NCI-H1105 treated with DMSO at 0.1 percent for 48 hours (cell line): ENCODE measurements around the gene ZNF236.
"Not testable (repeated sequence)": the region's sequence is repeated elsewhere in the genome, so short reads cannot be mapped to it uniquely, and the experiment has no call there.

Source experiments
- DNase-seq: peaks from one replicate; lab custom pipeline; 2025; lab: John Stamatoyannopoulos, UW

The ZNF236 gene

DNA sequence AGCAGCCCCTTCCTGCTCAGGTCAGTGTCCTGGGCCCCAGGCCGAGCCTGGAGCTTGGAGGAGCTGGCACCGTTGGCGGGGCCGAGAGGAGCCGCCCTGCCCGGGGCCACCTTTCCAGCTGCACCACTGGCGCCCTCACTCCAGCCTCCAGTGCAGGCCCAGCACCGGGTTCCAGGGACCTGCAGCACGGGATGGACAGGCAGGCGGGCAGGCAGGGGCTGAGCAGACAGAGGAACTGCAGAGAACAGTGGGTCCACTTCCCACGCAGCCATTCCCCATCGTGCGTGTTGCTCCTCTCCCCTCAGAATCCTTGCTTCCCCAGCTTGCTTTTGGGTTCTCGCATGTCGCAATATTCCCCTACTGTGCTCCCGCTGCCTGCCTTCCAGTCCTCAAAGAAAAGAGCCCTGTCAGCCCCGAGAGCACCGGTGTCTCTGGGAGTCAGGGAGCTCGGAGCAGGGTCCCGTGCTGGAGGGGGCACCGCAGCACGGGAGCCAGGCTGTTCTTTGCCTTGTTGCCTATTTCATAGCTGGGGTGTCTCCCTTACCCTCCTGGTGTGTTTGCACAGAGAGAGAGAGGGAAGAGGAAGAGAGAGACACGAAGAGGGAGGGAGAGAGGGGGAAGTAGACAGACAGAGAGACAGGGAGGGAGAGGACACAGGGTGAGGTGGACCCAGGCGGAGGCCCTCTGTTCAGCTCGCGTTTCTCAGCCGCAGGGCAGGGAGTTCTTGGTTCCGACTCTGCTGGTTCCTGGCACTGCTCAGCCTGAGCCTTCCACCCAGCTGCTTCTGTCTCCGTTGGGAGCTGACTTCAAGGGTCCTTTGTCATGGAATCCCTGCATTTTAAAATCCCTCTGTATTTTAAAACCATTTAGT, 184.2 kb downstream of the ZNF236 start:
- no peak for DNase-seq

DNA sequence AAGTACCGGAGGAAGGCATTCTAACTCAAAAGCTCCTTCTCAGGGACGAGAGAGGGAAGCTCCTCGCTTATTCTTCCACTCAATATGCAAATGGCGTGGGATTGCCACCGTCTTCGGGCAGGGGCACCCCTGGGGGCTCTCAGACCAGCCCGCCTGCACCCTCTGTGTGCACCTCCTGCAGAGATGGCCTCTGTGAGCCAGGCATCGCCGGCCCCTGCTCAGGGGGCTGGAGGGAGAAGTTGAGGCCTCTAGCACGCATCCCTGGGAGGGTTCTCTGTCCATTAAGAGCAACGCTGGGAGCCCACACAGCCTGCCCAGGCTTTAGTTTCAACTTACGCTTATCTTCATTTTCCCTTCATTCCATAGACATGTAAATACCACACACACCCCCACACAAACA, 184.9 kb downstream of the ZNF236 start:
- DNase-seq: no peak

DNA sequence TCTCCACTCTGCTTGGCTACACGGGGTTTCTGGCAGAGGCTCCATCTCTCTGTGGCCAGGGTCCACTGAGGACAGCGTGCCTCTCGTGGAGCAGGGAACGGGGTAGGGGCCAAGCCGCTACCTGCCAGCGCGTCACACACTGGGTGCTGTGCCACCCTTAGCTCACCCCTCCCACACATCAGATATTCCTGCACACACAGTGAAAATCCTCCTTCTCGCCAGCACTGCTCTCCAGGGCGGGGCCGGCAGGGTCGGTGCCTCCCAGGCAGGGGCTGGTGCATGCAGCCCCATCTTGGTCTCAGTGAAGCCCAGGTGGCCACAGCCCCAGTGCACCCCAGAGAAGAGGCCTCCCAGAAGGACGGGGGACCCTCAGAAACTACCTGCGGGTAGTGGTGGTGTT, 185.6 kb downstream of the ZNF236 start:
- no peak for DNase-seq

DNA sequence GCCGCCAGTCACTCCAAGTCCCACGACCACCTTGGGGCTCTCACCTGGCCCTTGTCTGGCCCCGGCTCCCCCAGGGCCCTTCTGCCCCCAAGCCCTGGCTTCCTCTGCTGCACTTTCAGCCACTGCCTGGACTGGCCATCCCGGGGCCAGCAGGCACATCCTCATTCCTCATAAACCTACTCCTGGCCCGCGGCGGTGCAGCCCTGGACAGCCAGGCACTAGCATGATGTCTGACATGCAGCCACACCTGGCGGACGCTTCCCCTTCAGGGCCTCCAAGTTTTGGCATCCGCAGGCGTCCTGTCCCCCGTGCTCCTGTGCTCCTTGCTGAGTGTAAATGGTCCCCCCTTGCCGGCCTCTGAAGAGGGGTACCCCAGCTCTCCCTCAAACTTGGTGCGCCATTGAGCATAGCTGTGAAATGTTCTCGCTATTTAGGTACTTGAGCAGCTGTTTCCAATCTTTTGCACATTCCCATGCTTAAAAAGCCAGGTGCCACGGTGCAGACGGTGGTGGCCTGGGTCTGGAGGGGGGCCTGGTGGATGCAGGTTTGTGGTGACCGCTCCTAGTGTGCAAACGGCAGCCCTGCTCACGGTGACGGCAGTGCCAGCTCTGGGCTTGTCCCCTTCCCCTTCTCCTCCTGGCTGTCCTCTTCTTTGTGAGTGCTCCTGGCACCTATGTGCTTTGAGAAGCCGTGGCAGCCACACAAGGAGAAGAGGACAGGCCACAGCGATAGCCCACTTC, 186.4 kb downstream of the ZNF236 start:
- no peak for DNase-seq

DNA sequence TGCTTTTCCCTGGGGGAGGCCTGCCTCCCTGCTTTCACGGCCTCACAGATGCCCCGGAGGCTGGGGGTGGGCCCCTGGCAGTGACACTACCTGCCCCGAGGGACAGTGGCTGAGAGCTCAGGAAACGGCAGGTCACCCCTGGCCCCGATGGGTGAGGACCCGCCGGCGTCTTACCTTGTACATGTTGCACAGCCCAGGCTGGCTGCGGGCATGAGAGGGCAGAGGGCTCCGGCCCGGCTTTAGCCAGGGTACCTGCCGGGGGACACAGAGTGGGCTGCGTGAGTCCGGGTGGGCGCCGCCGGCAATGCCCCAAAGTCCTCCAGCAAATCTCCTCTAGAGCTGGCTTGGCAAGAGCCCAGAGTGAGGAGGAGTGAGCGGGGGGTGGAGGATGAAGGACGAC, 187.3 kb downstream of the ZNF236 start:
- no peak for DNase-seq

DNA sequence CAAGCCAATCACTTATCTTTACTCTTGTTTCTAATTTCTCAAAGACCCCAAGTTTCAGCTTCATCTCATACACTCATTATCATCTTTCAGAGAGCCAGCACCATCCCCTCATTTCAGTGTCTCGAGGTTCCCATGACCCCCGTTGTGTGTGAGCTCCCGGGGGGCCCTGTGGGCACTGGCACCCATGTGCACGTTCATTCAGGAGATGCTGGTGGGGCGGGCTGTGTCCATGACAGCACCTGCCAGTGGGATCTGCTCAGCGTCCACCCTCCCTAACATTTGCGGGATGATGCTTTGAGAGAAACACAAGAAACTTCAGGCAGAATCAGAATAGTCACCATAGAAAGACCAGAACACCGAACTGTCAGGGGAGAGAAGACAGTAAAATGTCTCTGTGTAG, 189.8 kb downstream of the ZNF236 start:
- DNase-seq: no peak

DNA sequence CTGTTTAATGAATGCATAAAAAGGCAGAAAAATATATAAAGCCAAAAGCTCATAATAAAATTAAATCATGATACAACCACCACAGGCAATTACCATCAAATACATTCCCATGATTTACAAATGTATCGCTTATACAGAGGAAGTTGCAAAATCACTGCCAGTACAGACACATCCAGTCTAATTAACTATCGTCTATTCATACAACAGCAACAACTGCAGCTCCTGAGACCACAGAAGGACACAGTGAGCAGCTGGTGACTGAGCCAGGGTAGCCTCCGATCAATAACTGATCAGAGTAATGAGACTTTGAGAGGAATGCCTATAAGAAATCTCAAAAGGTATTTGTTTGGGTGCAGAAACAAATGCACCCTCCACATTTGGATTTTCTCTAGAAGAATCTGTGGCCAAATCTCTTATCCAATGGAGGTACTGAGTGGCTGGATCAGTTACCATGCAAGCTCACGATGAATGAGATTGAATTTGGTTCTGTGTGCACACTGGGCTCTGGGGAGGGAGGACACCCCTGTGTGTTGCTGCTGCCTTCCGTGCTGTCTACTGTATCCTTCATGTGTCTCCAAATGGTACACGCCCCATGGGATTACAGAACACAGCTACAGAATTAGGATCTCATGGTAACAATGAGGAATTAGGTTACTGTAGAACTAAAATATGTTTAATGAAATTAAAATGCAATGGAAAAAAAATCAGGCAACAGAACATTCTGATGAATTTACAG, 190.6 kb downstream of the ZNF236 start:
- no peak for DNase-seq

DNA sequence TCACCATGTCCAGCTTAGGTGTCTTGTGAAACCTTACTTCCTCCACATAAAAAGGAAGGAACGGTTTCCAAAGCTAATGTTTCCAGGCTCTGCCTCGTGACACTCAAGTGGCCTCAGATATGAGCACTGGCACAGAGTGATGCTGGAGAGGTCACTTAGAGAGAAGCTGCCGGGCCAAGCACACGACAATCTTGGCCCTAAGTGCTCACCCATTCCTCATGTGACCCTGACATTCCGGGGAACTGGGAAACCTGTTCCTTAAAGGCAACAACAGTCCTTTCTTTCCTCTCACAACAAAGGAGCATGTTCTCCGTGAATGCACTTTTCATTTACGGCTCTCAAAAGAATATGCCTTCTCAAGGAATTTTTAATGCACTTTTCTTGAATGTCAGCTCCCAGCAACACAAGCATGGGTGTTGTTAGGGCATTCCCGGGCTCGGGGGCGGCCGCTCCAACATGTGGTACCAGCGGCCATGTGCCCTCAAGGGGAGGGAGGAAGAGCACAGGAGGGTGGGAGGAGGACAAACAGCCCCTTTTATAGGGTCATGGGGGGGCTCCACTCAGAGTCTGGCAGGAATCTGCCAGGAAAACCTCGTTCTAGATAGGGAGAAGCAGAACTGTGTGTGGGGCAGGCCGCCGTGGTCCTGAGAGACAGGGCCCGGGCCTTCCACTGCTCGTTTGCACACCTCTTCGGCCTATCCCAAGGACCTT, 191.6 kb downstream of the ZNF236 start:
- DNase-seq: no peak

DNA sequence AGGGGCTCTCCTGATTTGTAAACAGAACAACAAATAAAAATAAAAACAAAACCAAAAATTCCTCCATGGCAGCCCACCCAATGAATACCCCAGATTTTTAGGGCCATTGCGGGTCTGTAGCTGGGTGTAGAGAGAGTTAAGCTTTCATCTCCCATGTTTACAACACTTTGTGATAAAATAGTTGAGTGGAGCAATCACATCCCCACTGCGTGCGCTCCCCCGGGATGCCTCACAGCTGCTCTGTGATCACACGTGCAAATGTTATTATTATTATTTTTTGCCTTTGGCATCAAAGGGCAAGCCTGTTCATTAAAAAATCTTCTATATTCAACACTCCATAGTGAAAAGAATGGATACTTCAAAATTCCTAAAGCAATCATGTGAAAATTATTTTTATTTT, 192.2 kb downstream of the ZNF236 start:
- DNase-seq: no peak

DNA sequence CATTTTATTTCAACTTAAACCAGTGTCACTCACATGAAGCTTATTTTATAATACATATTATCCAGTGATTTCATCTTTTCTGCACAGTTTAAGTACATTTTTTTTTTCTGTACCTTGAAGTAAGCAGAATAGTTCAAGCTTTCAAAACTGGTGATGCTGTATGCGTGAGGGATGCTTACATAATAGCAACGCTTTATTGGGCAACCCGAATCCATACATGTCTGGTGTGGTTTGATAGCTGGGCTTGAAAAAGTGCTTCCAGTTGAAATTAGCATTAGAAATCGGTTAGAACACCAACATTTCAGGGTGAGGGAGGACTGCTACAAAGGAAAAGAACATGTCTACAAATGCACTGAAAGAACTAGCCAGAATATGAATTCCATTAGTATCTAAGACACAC, 192.8 kb downstream of the ZNF236 start:
- DNase-seq: no peak

DNA sequence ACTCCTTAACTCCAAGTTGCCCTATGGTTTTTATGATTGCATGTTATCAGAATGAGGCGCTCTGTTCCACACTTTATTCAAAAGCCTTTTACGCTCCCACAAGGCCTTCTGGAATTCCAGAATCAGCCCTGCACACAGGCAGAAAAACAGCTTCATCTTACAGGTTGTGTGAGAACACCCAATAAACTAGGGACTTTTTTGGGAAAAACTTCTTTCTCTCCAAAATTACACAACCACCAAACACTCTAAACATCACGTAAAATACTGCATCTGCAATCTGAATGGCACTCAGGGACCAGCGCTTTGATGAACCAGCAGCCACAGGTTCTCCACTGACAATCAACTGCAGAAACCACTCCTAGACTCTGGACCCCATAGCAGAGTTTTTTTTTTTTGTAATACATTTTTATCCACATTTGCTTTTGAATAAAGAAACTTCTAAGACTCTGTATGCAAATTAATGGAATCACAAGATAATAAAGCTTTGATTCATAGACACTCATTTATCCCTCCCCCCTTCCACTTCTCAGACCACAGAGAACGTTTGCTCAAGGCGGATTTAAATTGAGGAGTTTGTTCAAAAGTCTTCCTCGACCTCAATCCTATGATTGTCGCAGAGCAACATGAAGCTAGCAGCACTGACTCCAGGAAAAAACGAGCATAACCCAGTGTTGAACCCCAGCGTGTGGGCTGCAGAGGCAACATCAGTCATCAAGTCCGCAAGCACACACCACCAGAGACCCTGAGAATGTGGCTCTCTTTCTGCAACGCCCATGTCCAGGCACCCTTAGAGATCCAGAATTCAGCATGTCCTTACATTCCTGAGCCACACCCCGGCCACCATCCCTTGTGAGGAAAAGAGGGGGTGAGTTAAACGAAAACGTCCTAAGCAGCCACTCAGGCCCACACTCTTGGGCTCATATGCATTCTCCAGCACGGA, 193.7 kb downstream of the ZNF236 start:
- no peak for DNase-seq

DNA sequence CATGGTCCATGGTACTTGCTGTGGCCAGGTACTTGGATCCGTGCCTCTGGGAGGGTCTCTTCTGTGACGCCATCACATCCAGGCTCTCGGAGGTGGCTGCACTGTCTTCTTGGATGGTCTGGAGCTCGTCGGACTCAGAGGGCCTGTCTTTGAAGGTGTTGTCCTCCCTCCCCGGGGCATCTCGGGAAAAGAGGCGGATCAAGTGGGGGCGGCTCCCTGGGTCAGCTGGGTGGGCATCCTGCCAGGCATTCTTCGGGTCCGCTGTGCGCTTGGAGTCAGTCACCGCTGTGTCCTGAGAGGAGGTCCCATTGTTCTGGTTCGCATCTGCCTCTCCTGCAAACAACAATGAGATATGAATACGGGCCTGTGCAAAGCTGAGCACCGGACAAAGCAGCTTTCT, 194.6 kb downstream of the ZNF236 start:
- DNase-seq: no peak

DNA sequence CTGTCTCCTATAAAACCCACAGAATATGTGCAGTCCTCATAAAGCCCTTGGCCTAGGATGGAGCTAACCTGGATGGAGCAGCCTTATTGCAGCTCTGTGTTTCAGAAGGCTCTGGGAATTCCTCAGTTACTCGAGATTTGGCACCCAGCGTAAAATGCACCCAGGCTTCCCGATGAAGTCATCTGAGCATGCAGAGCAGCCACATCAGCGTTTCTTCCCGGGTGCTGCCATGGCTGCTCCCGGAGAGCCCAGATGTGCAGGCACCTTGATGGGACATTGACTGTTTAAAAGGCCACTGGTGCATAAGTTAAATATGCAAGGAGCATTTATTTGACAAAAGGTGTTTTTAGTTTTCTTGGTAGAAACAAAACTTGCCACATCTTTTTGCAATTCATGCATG, 195.0 kb downstream of the ZNF236 start:
- no peak for DNase-seq

DNA sequence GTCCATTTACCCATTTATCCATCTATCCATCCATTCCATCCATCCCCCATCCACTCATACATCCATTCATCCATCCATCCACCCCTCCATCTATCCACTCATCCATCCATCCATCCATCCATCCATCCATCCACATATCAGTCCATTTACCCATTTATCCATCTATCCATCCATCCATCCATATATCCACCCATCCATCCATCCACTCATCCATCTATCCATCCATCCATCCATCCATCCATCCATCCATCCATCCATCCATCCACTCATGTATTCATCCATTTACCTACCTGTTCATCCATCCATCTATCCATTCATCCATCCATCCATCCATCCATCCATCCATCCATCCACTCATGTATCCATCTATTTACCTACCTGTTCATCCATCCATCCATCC, 196.3 kb downstream of the ZNF236 start:
- DNase-seq: not testable (repeated sequence)

DNA sequence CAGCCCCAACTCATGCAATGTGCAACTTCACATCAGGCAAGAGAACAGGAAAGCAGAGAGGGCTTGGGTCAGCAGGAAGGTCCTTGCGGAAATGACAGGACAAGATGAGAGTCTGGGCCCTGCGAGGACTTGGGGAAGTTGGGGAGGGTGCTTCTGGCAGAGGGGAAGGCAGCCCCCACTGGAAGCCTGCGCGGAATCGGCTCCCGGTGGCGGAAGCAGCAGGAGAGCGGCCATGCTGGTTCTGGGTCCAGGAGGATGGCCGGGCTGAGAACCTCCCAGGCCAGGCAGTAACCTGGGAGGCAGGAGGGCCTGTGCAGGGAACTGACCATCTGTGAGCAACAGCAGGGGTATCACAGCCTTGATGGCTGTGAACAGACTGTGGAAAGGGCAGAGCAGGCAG, 197.3 kb downstream of the ZNF236 start:
- DNase-seq: no peak
